Fibroblast of lung (primary cell): ENCODE data around the gene SH3BP4. TPM values are rescaled to one million over a fixed set of nuclear protein-coding genes. Genes with fewer than 3 reads are reported as not detected.

Source experiments
- DNase-seq, 2 donors: peaks; one replicate each; pipeline versions ENCODE4 v3.0.0 to v3.0.0-alpha.2; 2010; ENCODE audit warnings: low read depth in 2 of 2
- H2AFZ ChIP-seq: 2 replicates; pipeline ENCODE4 v1.5.1; 2012; ENCODE audit warnings: low read length, control low read depth, inconsistent platforms
- H3K27ac ChIP-seq: 2 replicates; pipeline ENCODE4 v1.5.1; 2011; ENCODE audit warnings: low read length, control low read depth; ENCODE audit not compliant: insufficient read depth
- H3K27me3 ChIP-seq: 2 replicates; pipeline ENCODE4 v1.5.1; 2011; ENCODE audit warnings: mild to moderate bottlenecking, low read length; ENCODE audit not compliant: control insufficient read depth, insufficient read depth
- H3K36me3 ChIP-seq: 2 replicates; pipeline ENCODE4 v1.5.1; 2011; ENCODE audit warnings: low read length; ENCODE audit not compliant: control insufficient read depth, insufficient read depth
- H3K4me1 ChIP-seq: 2 replicates; pipeline ENCODE4 v1.5.1; 2011; ENCODE audit warnings: low read length; ENCODE audit not compliant: control insufficient read depth, insufficient read depth; ENCODE audit errors: extremely low read depth
- H3K4me2 ChIP-seq: 2 replicates; pipeline ENCODE4 v1.5.1; 2011; ENCODE audit warnings: low read length, control low read depth; ENCODE audit not compliant: insufficient read depth; ENCODE audit errors: extremely low read depth
- H3K4me3 ChIP-seq, 4 experiments: fragments of 200-600 bp in 1 of 4; sonication (generic) in 1 of 4; replicated peaks in 1 of 4; 2 replicates each; pipeline ENCODE4 v1.5.1; 2011 to 2016; ENCODE audit warnings: low read length in 4 of 4, low read depth in 3 of 4, mild to moderate bottlenecking in 3 of 4, control low read depth in 2 of 4, inconsistent platforms in 1 of 4, mixed read lengths in 1 of 4; ENCODE audit not compliant: insufficient read depth in 1 of 4; ENCODE audit errors: control extremely low read depth in 1 of 4
- H3K79me2 ChIP-seq: 2 replicates; pipeline ENCODE4 v1.5.1; 2012; ENCODE audit warnings: mild to moderate bottlenecking, low read length, inconsistent platforms; ENCODE audit not compliant: control insufficient read depth, insufficient read depth
- H3K9ac ChIP-seq: 2 replicates; pipeline ENCODE4 v1.5.1; 2011; ENCODE audit warnings: mild to moderate bottlenecking, low read length, control low read depth; ENCODE audit not compliant: insufficient read depth
- H3K9me3 ChIP-seq: 2 replicates; pipeline ENCODE4 v1.5.1; 2012; ENCODE audit warnings: low read depth, low read length; ENCODE audit not compliant: control insufficient read depth, insufficient read depth
- H4K20me1 ChIP-seq: 2 replicates; pipeline ENCODE4 v1.5.1; 2011; ENCODE audit warnings: low read length; ENCODE audit not compliant: control insufficient read depth, insufficient read depth; ENCODE audit errors: extremely low read depth
- EZH2 ChIP-seq: IDR thresholded peaks from 2 replicates; pipeline ENCODE4 v1.5.1; 2012; ENCODE audit warnings: low read length, control low read depth, mild to moderate bottlenecking; ENCODE audit errors: missing control alignments
- polyA plus RNA-seq, 2 donors: library from polyadenylated mRNA; depleted of rRNA in 1 of 2; stranded (reverse) in 1 of 2; unstranded in 1 of 2; fragments of >200 nt; gene quantifications; 2 replicates each; pipeline ENCODE4 v1.2.1, GENCODE V29; 2011 to 2012; ENCODE audit warnings: missing spikeins in 1 of 2
- total RNA-seq: library from RNA; depleted of rRNA; stranded (reverse); fragments of >200 nt; gene quantifications from 2 replicates; pipeline ENCODE4 v1.2.1, GENCODE V29; 2014
- TF ChIP-seq, protein P1 (sequence below), 2 donors: IDR thresholded peaks in 1 of 2; conservative IDR thresholded peaks in 1 of 2; 1 replicate in 1 of 2; 2 replicates in 1 of 2; pipeline ENCODE4 v1.5.1; 2011 to 2012; ENCODE audit warnings: low read length in 2 of 2, control low read depth in 1 of 2, inconsistent platforms in 1 of 2, low read depth in 1 of 2, mild to moderate bottlenecking in 1 of 2

Gene SH3BP4
- total and polyA plus RNA-seq, 2 donors (not counting 1 experiment from before 2014, with no cell fraction given): 74.8 to 86.6 TPM

DNA sequence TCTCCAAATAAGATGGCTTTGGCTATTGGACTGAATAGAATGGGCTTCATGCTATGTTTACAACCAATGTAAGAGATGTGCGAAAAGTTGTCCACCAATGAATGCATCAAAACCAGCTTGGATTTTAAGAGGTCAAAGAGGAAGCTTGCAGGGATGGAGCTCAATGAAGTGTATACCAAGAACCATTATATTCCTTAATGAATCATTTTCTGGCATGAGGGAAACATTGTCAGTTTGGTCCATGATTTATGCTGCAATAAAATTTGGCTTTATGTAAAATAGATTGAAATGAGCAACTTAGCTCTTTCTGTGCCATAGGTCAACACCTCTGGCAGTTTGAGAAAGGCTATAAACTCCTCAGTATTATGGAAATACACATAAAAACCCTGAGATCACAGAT lies 107.3 kb downstream of the SH3BP4 start:
- Histone ChIP-seq H3K4me3 (no peak overlapping the region), H3K79me2 (no peaks in the 10 kb centered on the region)

GRCh38 chr2:235061656-235062055 lies 109.8 kb downstream of the SH3BP4 start:
- H3K4me2 ChIP-seq: no peak overlapping the region
- no peak for TF ChIP-seq EZH2
- TF ChIP-seq, protein P1, sequence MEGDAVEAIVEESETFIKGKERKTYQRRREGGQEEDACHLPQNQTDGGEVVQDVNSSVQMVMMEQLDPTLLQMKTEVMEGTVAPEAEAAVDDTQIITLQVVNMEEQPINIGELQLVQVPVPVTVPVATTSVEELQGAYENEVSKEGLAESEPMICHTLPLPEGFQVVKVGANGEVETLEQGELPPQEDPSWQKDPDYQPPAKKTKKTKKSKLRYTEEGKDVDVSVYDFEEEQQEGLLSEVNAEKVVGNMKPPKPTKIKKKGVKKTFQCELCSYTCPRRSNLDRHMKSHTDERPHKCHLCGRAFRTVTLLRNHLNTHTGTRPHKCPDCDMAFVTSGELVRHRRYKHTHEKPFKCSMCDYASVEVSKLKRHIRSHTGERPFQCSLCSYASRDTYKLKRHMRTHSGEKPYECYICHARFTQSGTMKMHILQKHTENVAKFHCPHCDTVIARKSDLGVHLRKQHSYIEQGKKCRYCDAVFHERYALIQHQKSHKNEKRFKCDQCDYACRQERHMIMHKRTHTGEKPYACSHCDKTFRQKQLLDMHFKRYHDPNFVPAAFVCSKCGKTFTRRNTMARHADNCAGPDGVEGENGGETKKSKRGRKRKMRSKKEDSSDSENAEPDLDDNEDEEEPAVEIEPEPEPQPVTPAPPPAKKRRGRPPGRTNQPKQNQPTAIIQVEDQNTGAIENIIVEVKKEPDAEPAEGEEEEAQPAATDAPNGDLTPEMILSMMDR (conservative IDR thresholded peaks at IDR 0.05 in 1 of 2, IDR thresholded peaks at IDR 0.05 in 1 of 2; ENCODE audit: low read depth in 1 of 2, low read length in 2 of 2): no peak
- no peaks in the 10 kb centered on the region for H4K20me1 ChIP-seq
- no peak overlapping the region for H3K4me3 ChIP-seq
- H3K9me3 ChIP-seq: no peaks in the 10 kb centered on the region
- H3K27me3 ChIP-seq: no peaks in the 10 kb centered on the region
- DNase-seq: no peak
- H3K9ac ChIP-seq: no peak overlapping the region
- H2AFZ ChIP-seq: no peak overlapping the region
- H3K79me2 ChIP-seq: no peaks in the 10 kb centered on the region
- no peaks in the 10 kb centered on the region for H3K4me1 ChIP-seq
- H3K27ac ChIP-seq: no peak overlapping the region
- no peaks in the 10 kb centered on the region for H3K36me3 ChIP-seq

More for the DNA sequence above, 107.3 kb downstream of the SH3BP4 start:
- Histone ChIP-seq H3K4me2 (no peak overlapping the region), H3K36me3 (peaks cover 9% of the 10 kb centered on the region), H3K27ac (no peak overlapping the region), H4K20me1 (no peaks in the 10 kb centered on the region), H2AFZ (no peak overlapping the region), H3K27me3 (no peaks in the 10 kb centered on the region), H3K4me1 (no peaks in the 10 kb centered on the region), H3K9me3 (no peaks in the 10 kb centered on the region), H3K9ac (no peak overlapping the region)
- no peak for DNase-seq
- TF ChIP-seq EZH2: no peak
- TF ChIP-seq, protein P1 (conservative IDR thresholded peaks at IDR 0.05 in 1 of 2, IDR thresholded peaks at IDR 0.05 in 1 of 2; ENCODE audit: low read depth in 1 of 2, low read length in 2 of 2): no peak

DNA sequence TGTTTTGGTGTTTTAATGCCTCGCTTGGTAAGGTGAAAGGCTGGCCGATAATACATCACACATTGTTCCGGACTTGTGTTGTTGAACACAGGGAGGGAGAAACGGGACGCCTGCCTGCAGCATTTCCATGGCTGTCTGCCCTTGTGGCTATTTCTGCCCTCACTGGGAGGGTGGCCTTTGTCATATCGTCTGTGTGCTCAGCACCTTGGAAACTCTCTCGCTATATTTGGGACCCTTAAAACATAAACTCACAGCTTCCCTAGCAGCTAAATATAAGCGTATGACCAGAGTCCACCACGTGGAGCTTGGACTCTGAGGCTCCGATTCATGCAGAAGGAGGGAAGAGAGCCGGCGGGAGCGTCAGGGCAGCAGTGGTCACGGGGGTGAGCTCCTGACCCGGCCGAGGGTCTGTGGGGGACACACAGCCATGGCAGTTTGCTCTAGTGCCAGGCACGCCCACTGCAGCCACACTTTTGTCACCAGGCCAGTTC lies 111.7 kb downstream of the SH3BP4 start:
- no peak overlapping the region for H3K4me2 ChIP-seq
- H2AFZ ChIP-seq: no peak overlapping the region
- H3K36me3 ChIP-seq: no peaks in the 10 kb centered on the region
- peak in 1 of 2 donors; percentile 41 for DNase-seq
- no peak overlapping the region for H3K9ac ChIP-seq
- no peaks in the 10 kb centered on the region for H3K4me1 ChIP-seq
- H3K9me3 ChIP-seq: no peaks in the 10 kb centered on the region
- H3K27ac ChIP-seq: no peak overlapping the region
- H3K79me2 ChIP-seq: no peaks in the 10 kb centered on the region
- H3K27me3 ChIP-seq: no peaks in the 10 kb centered on the region
- H3K4me3 ChIP-seq: no peak overlapping the region
- no peak for TF ChIP-seq EZH2
- TF ChIP-seq, protein P1 (conservative IDR thresholded peaks at IDR 0.05 in 1 of 2, IDR thresholded peaks at IDR 0.05 in 1 of 2; ENCODE audit: low read depth in 1 of 2, low read length in 2 of 2): no peak
- H4K20me1 ChIP-seq: no peaks in the 10 kb centered on the region
